Stimulated activated memory B cell treated with anti-CD40 and anti-IgM and Interleukin-4, amounts not matched to agents 10 μg/mL and 1 μg/mL and 100 μg/mL, for 72 hours (primary cell): ENCODE measurements around the gene FANCC.

Experiments used
- ATAC-seq: fragments of 150-1000 bp; cut with Tn5 transposase; 2 replicates; pipeline ENCODE4 v1.10.0; 2021
- H3K27ac Mint-ChIP-seq: one replicate; pipeline ENCODE4 v1.8.0; 2022; ENCODE audit warnings: mild to moderate bottlenecking, mixed read lengths
- H3K27me3 Mint-ChIP-seq: one replicate; pipeline ENCODE4 v1.8.0; 2022; ENCODE audit warnings: mixed read lengths
- H3K36me3 Mint-ChIP-seq: one replicate; pipeline ENCODE4 v1.8.0; 2022; ENCODE audit warnings: mixed read lengths
- H3K4me1 Mint-ChIP-seq: one replicate; pipeline ENCODE4 v1.8.0; 2022; ENCODE audit warnings: mixed read lengths
- H3K4me3 Mint-ChIP-seq: one replicate; pipeline ENCODE4 v1.8.0; 2022; ENCODE audit warnings: mild to moderate bottlenecking, moderate library complexity, mixed read lengths
- H3K9me3 Mint-ChIP-seq: one replicate; pipeline ENCODE4 v1.8.0; 2022; ENCODE audit warnings: mixed read lengths

Gene FANCC

GRCh38 chr9:95088421-95089161 lies 228.9 kb downstream of the FANCC start:
- H3K9me3 Mint-ChIP-seq, result no peaks in the 10 kb centered on the region
- no peaks in the 10 kb centered on the region for H3K4me1 Mint-ChIP-seq
- H3K4me3 Mint-ChIP-seq, result no peak overlapping the region
- H3K27ac Mint-ChIP-seq, result no peak overlapping the region
- peaks cover 36% of the 10 kb centered on the region for H3K36me3 Mint-ChIP-seq
- ATAC-seq, result no peak
- no peaks in the 10 kb centered on the region for H3K27me3 Mint-ChIP-seq

- Mint-ChIP-seq H3K4me1 (no peaks in the 10 kb centered on the region), H3K27ac (no peak overlapping the region), H3K9me3 (no peaks in the 10 kb centered on the region), H3K36me3 (peaks cover 43% of the 10 kb centered on the region), H3K4me3 (no peak overlapping the region), H3K27me3 (no peaks in the 10 kb centered on the region)
- ATAC-seq, result no peak
Observed at GRCh38 chr9:95087659-95088242, 229.8 kb downstream of the FANCC start.

GRCh38 chr9:95086564-95086955 lies 230.9 kb downstream of the FANCC start:
- no peak overlapping the region for H3K4me3 Mint-ChIP-seq
- ATAC-seq, result no peak
- H3K36me3 Mint-ChIP-seq, result peaks cover 53% of the 10 kb centered on the region
- no peak overlapping the region for H3K27ac Mint-ChIP-seq
- H3K4me1 Mint-ChIP-seq, result no peaks in the 10 kb centered on the region
- H3K9me3 Mint-ChIP-seq, result no peaks in the 10 kb centered on the region
- no peaks in the 10 kb centered on the region for H3K27me3 Mint-ChIP-seq

DNA sequence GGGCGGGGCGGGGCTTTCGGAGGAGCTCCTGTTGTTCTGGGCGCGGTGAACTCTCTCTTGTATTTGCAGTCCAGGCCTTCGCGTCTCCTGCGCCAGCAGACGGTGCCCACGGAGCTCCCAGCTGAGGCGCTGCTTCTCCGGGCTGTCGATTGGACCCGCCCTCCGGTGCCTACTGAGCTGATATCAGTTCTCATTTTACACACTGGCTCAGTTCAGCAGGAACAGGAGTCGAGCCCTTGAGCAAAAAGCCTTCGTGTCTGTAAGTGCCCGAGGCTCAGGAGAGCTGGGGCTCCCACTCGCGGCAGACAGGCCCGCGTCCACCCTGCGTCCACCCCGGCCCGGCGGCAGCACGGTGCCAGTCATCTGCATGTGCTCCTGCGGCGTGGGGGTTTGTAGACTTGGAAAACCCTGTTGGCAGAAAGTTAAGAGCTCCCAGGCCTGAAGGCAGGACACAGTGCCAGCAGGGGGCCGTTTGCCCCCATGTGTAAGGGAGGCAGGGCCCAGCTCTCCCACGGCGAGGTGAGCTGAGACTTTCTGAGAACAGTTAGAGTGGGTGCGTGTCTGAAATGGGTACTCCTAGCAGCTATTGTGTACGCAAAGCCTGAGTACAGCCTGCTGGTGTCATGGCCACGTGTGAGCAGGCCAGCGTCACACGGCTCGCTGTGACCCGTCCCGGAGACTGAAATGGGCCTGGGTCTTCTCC lies 231.5 kb downstream of the FANCC start:
- no peaks in the 10 kb centered on the region for H3K9me3 Mint-ChIP-seq
- no peak overlapping the region for H3K4me3 Mint-ChIP-seq
- H3K27ac Mint-ChIP-seq, result no peak overlapping the region
- H3K4me1 Mint-ChIP-seq, result no peaks in the 10 kb centered on the region
- no peaks in the 10 kb centered on the region for H3K27me3 Mint-ChIP-seq
- H3K36me3 Mint-ChIP-seq, result peaks cover 57% of the 10 kb centered on the region
- ATAC-seq, result no peak

GRCh38 chr9:95085036-95085770 lies 232.3 kb downstream of the FANCC start:
- Mint-ChIP-seq H3K27ac (no peak overlapping the region), H3K4me1 (no peaks in the 10 kb centered on the region), H3K36me3 (peaks cover 57% of the 10 kb centered on the region), H3K4me3 (no peak overlapping the region), H3K9me3 (no peaks in the 10 kb centered on the region), H3K27me3 (no peaks in the 10 kb centered on the region)
- no peak for ATAC-seq

DNA sequence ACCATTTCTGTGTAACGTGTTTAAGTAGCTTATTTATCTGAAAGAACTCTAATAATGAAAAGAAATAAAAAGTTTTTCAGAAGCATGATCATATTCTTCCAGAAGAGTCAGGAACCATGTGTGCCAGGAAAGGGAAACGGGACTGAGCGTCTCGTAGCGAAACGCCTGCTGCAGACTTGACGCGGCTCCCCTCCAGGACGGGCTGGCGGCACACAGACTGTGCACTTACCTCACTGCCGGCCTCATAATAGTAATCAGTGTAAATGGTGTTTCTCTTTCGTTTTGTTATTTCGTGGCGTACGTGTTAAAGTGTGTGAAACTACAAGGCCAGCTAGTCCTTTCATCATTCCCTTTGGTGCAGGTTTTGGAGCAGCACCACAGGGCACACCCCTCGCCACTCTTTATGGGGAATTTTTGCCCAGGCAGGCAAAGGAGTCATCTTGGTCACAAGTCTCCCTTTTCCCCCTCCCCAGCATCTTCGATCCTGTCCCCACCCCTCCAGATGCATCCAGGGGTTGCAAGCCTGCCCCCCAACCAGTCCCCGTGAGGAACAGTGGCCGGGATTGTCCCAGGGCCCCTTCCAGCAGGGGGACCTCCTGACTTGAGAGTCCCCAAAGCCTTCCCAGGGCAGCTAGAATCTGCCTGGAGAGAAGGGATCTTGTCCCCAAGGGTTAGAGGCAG lies 233.1 kb downstream of the FANCC start:
- H3K27me3 Mint-ChIP-seq, result no peaks in the 10 kb centered on the region
- no peak overlapping the region for H3K27ac Mint-ChIP-seq
- H3K36me3 Mint-ChIP-seq, result peaks cover 52% of the 10 kb centered on the region
- H3K9me3 Mint-ChIP-seq, result no peaks in the 10 kb centered on the region
- no peaks in the 10 kb centered on the region for H3K4me1 Mint-ChIP-seq
- H3K4me3 Mint-ChIP-seq, result no peak overlapping the region
- no peak for ATAC-seq

DNA sequence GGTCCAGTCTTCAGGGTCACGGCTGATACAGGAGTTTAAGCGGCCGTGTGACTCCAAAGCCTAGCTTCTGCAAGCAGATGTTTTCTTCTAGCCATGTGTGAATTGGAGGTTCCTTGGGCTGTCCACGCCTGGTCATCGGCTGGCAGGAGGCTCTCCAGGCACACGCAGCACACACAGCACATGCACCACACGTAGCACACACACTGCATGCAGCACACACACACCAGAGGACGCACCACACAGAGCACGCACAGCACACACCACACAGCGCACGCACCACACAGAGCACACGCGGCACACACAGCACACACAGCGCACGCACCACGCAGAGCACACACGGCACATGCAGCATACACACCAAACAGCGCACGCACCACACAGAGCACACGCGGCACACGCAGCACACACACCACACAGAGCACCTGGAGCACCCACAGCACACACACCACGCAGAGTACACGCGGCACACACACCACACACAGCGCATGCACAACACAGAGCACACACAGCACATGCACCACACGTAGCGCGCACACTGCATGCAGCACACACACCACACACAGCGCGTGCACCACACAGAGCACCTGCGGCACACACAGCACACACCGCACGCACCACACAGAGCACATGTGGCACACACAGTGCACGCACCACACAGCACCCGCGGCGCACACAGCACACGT lies 234.3 kb downstream of the FANCC start:
- no peak for ATAC-seq
- no peak overlapping the region for H3K4me3 Mint-ChIP-seq
- H3K36me3 Mint-ChIP-seq, result peaks cover 42% of the 10 kb centered on the region
- H3K4me1 Mint-ChIP-seq, result no peaks in the 10 kb centered on the region
- H3K27ac Mint-ChIP-seq, result no peak overlapping the region
- no peaks in the 10 kb centered on the region for H3K27me3 Mint-ChIP-seq
- H3K9me3 Mint-ChIP-seq, result no peaks in the 10 kb centered on the region

DNA sequence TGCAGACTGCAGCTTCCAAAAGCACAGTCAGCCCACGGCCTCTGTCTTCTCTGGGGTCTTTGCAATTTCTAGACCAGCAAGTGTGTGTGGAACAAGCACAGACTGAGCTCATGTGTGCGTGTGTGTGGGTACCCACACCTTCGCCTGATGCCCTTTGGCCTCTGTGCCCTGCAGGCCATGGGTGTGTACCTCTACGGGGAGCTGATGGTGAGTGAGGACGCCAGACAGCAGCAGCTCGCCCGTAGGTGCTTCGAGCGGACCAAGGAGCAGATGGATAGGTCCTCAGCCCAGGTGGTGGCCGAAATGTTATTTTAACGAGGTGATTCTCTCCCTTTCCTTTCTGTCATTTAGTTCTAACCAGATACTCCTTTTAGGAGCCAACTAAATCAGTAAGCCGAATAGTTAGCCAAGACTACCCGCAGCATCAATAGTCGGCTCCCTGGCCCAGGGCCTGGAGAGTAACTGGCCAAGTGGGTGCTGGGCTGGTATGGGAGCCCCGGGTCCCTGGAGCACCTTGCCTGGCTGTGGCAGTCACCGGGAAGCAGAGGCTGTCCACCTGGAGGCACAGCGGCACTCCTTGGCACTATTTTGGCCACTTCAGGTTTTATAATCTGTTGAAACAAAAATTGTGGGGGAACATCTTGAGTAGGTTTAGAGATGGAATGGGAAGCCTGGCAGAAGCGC lies 235.0 kb downstream of the FANCC start:
- ATAC-seq, result no peak

GRCh38 chr9:95081998-95082397 lies 235.5 kb downstream of the FANCC start:
- H3K27ac Mint-ChIP-seq, result no peak overlapping the region
- H3K4me3 Mint-ChIP-seq, result no peak overlapping the region
- peaks cover 37% of the 10 kb centered on the region for H3K36me3 Mint-ChIP-seq
- ATAC-seq, result no peak
- H3K9me3 Mint-ChIP-seq, result no peaks in the 10 kb centered on the region
- H3K4me1 Mint-ChIP-seq, result no peaks in the 10 kb centered on the region
- H3K27me3 Mint-ChIP-seq, result no peaks in the 10 kb centered on the region

More for the DNA sequence above, 235.0 kb downstream of the FANCC start:
- Mint-ChIP-seq H3K9me3 (no peaks in the 10 kb centered on the region), H3K36me3 (peaks cover 37% of the 10 kb centered on the region), H3K27me3 (no peaks in the 10 kb centered on the region), H3K4me3 (no peak overlapping the region), H3K4me1 (no peaks in the 10 kb centered on the region), H3K27ac (no peak overlapping the region)

DNA sequence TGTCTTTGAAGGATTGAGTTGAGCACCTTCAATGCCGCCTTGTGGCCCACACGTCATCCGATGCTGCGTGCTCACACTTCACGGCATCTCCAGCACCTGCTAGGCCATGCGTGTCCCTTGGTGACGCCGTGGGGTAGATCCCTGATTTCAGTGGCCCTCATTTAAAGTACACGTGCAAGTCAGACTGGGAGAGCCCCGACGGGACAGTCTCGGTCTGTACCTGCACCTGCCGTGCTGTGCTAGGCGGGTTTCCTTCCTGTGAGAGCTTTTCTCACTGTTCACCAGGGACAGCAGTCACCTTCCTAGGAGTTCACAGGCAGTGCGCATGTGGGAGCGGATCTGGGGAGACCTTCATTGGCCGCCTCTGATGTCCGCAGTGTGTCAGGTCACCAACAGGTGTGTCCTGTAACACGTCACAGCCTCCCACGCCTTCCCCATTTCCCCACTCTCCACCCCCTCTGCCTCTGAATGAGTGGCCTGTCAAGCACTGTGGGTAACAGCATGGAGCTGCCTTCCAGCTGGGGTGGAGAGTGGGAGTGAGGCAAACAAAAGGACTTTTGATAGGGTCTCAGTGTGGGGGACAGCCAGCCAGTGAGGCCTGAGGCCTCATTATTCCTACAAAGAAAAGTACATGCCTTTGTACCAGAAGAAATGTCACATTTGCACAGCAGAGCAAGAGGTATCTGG lies 236.4 kb downstream of the FANCC start:
- Mint-ChIP-seq H3K27ac (no peak overlapping the region), H3K36me3 (peaks cover 31% of the 10 kb centered on the region), H3K4me1 (no peaks in the 10 kb centered on the region), H3K27me3 (no peaks in the 10 kb centered on the region), H3K4me3 (no peak overlapping the region), H3K9me3 (no peaks in the 10 kb centered on the region)
- no peak for ATAC-seq

DNA sequence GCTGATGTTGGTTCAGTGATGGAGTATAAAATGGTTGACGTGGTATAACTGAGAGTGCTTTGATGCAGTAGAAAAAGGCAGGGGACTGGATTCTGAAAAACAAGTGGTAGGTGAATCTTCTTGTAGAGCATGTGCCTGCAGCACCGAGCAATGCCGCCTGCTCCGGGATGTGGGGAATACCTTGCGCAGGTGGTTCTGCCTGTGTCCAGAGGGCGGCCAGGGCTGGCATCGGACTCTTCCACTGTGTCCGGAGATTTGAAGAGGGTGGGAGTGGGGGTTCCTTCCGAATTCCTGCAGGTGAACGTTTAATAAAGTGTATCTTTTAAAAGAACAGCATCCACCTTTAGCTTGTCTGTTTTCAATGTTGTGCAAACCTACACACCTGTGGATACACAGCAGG lies 238.0 kb downstream of the FANCC start:
- no peak for ATAC-seq
- Mint-ChIP-seq H3K36me3 (peaks cover 21% of the 10 kb centered on the region), H3K4me3 (no peak overlapping the region), H3K9me3 (no peaks in the 10 kb centered on the region), H3K4me1 (no peaks in the 10 kb centered on the region), H3K27me3 (no peaks in the 10 kb centered on the region), H3K27ac (no peak overlapping the region)

GRCh38 chr9:95078939-95079338 lies 238.6 kb downstream of the FANCC start:
- Mint-ChIP-seq H3K4me3 (no peak overlapping the region), H3K36me3 (peaks cover 21% of the 10 kb centered on the region), H3K4me1 (no peaks in the 10 kb centered on the region), H3K9me3 (no peaks in the 10 kb centered on the region), H3K27me3 (no peaks in the 10 kb centered on the region), H3K27ac (no peak overlapping the region)
- ATAC-seq, result no peak

- peaks cover 21% of the 10 kb centered on the region for H3K36me3 Mint-ChIP-seq
- H3K27ac Mint-ChIP-seq, result no peak overlapping the region
- no peak overlapping the region for H3K4me3 Mint-ChIP-seq
- no peak for ATAC-seq
- H3K4me1 Mint-ChIP-seq, result no peaks in the 10 kb centered on the region
- no peaks in the 10 kb centered on the region for H3K27me3 Mint-ChIP-seq
- no peaks in the 10 kb centered on the region for H3K9me3 Mint-ChIP-seq
Observed at GRCh38 chr9:95078511-95078910, 239.0 kb downstream of the FANCC start.
